ENCODE measurements around the gene ITPK1. TPM values are rescaled to one million over a fixed set of nuclear protein-coding genes. Genes with fewer than 3 reads are reported as not detected.

Gene ITPK1
- total and polyA plus RNA-seq, 10 of the 15 experiments (the other 5 are each of a cell fraction or from before 2014, with no cell fraction given) = 1.3 to 73.2 (median 27.0) TPM

GRCh38 chr14:93032421-93032936, 83.2 kb downstream of the ITPK1 start:
- CTCF ChIA-PET = interaction anchor here (0.7 to 4.2 kb wide), 7 partner anchors 28 to 100 kb away, joined by 3 to 56 read pairs (median 7); no protein-coding TSS in a partner anchor
- peaks cover 11% of the 10 kb centered on the region for H3K79me2 ChIP-seq (ENCODE audit: control insufficient read depth, insufficient read depth, low read length)
- TF ChIP-seq NFIC (IDR thresholded peaks at IDR 0.05; ENCODE audit: low read depth, low read length) = no peak
- TF ChIP-seq ZNF622 (IDR thresholded peaks at IDR 0.05) = no peak
- no peak for TF ChIP-seq NRF1 (conservative IDR thresholded peaks at IDR 0.05; ENCODE audit: low read depth, low read length)
- no peak for TF ChIP-seq WRNIP1 (IDR thresholded peaks at IDR 0.05; ENCODE audit: borderline replicate concordance, low read depth, low read length)
- no peak for TF ChIP-seq CREM (IDR thresholded peaks at IDR 0.05; ENCODE audit: low read depth)
- TF ChIP-seq ZZZ3 (IDR thresholded peaks at IDR 0.05; ENCODE audit: control insufficient read depth, insufficient read length, low read depth) = no peak
- TF ChIP-seq E2F8 (IDR thresholded peaks at IDR 0.05; ENCODE audit: low read depth, partially characterized antibody) = no peak
- TF ChIP-seq RBBP5 (conservative IDR thresholded peaks at IDR 0.05) = no peak
- no peak for TF ChIP-seq ZNF274 (IDR thresholded peaks at IDR 0.05; ENCODE audit: insufficient read depth, insufficient read length)
- no peak for TF ChIP-seq KLF5 (IDR thresholded peaks at IDR 0.05; ENCODE audit: partially characterized antibody)
- no peak for ATAC-seq
- H3K27ac ChIP-seq (ENCODE audit: control insufficient read depth, insufficient read depth) = no peak overlapping the region
- H3K9me3 ChIP-seq (replicated peaks; ENCODE audit: control insufficient read depth, insufficient read depth, low read length) = no peaks in the 10 kb centered on the region
- no peak overlapping the region for H3K9ac ChIP-seq (ENCODE audit: control insufficient read depth, insufficient read depth, low read length)
- H3K4me3 ChIP-seq = no peak overlapping the region
- POLR2A ChIA-PET = interaction anchor here (1.0 to 1.1 kb wide), 2 partner anchors 9 to 81 kb away, joined by 3 to 4 read pairs; no protein-coding TSS in a partner anchor
- no peak for FAIRE-seq
- SMC1A ChIA-PET (ENCODE audit: uncharacterized antibody, unreplicated experiment) = interaction anchor here (1.3 to 5.0 kb wide), 3 partner anchors 29 to 80 kb away, joined by 3 to 61 read pairs (median 8); no protein-coding TSS in a partner anchor
- peaks cover 0 to 5% of the 10 kb centered on the region in 2 experiments; a peak in 3 of 4 replicates for H3K36me3 ChIP-seq (ENCODE audit: control insufficient read depth in 2 of 2, insufficient read depth in 2 of 2, low read length in 1 of 2)
- H2AFZ ChIP-seq (ENCODE audit: control insufficient read depth, low read depth, low read length) = no peak overlapping the region
- no peak overlapping the region for H3K4me2 ChIP-seq (ENCODE audit: control insufficient read depth, insufficient read depth)
- no peaks in the 10 kb centered on the region; the same call in 1 of the 2 replicates for H4K20me1 ChIP-seq (ENCODE audit: control insufficient read depth, insufficient read depth)
- WGBS (ENCODE audit: insufficient coverage, insufficient replicate concordance, low lambda C conversion rate, missing lambda C conversion rate) = 87% methylated on average over 11 of the region's 11 CpGs
- peaks cover 41% of the 10 kb centered on the region for H3K4me1 ChIP-seq (ENCODE audit: control insufficient read depth, insufficient read depth, low read length)
- DNase-seq (ENCODE audit: low read depth, low spot score) = no peak
- no TSS peak for BruUV-seq (replicated peaks)
- no peaks in the 10 kb centered on the region for H3K27me3 ChIP-seq (replicated peaks in 1 of 2; ENCODE audit: control insufficient read depth in 2 of 2, insufficient read depth in 2 of 2, low read length in 1 of 2)
- intact Hi-C loops (cut with micrococcal nuclease; ENCODE audit: unreplicated experiment) (no loop called here), in situ Hi-C loops (cut with MboI) (no loop called here)
- RAD21 ChIA-PET (ENCODE audit: unreplicated experiment) = interaction anchor here (1.0 to 2.3 kb wide), 3 partner anchors 73 to 152 kb away, joined by 3 to 8 read pairs (median 4); partner anchors contain the start of genes LYSET and MOAP1

Measured in GM12878 (cell line).